Activated T-cell treated with anti-CD3 and anti-CD28 coated beads for 48 hours (primary cell): ENCODE measurements around the gene TEX13D.

Experiments
- DNase-seq: peaks from one replicate; pipeline ENCODE4 v3.0.0-alpha.2; 2020; ENCODE audit warnings: low read depth

TEX13D gene

DNA sequence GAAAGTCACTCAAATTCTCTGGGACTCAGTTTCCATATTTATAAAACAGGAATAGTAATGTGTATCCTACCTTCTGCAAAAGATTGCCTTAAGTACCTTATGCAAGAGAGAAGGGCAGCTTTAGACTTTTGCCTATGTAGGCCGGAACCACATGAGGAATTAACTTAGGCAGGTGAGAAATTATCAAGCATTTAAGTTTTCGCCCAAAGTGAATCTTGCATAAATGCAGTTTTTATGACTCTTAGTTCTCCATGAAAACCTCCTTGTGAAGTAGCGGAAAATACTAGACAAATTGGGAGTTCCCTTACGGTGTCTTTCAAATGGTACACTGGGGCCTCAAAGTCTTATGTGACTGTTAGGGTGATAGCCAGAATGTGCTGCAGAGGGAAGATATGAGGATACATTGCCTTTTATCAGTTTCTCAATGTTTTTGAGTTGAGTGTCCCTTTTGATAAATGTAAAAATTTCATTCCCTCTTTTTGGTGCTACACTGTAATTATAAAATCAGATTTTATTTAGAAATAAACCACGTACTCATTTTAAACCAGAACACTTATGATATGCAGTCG lies 16.5 kb downstream of the TEX13D start:
- no peak for DNase-seq

DNA sequence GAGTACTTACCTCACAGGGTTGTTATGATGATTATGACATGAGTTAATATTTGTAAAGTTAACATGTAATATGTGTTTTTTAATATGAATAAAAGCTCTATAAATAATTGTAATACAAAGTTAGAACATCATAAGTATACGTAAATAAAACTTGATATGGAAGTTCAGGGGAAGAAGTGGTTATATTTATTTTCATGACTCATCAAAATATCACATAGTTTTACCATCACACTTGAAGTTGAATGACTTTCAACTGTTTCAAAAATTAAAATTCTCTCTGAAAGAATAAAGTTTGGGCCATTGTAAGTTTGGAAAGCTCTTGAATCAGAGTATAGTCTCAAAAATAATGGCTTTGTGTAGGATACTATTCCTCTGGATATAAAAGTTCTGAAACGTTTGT lies 22.2 kb downstream of the TEX13D start:
- no peak for DNase-seq

DNA sequence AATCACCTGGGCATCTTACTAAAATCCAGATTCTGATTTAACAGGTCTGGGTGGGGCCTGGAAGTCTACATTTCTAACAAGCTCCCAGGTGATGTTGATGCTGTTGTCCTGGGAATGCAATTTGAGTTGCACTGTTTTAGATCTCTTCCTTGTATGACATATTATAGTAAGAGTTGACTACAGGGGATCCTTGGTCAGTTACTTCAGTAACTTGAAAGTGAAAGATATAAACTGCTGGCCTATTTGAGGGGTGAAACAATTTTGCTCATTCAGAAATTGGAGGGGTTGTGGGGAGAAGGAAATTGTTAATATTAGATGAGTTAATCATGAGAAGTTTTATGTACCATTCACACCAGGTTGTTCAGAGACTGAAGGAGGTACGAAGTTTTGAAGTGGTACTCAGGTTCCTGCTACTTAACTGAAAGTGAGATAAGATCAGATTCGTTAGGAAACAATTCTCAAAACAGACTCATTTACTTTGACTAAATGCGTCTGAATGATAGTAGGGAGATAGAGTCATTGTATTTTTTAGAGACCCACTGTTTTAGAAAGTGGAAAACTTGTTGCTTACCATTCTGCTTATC lies 26.4 kb downstream of the TEX13D start:
- no peak for DNase-seq

DNA sequence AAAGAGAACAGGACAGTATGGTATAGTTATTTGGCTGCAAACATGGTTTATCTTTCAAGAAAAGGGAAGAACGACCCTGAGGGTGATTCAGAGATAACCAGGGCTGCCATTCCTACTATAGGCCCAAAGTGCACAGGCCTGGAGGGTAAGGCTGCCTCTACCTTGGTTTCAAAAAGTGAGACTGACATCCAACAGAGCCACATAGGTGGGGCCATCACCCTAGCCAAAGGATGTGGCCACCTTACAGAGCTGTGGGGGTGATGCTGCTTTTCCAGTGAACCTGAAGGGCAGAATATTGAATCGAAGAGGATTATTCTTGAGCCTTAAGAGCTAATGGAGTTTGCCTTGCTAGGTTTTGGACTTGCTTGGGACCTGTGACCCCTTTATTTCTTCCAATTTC lies 29.6 kb downstream of the TEX13D start:
- no peak for DNase-seq

DNA sequence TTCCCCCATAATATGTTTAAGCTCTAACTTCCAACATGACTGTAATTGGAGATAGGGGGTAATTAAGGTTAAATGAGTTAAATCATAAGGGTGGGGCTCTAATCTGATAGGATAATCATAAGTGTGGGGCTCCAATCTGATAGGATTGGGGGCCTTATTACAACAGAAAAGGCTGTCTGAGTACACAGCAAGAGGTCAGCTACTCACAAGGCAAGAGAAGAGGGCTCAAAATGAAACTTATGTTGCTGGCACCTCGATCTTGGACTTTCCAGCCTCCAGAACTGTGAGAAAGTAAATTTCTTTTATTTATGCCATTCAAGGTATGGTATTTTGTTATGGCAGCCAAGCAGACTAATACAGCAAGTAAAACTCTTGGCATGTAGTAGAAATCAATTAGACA lies 30.3 kb downstream of the TEX13D start:
- no peak for DNase-seq

DNA sequence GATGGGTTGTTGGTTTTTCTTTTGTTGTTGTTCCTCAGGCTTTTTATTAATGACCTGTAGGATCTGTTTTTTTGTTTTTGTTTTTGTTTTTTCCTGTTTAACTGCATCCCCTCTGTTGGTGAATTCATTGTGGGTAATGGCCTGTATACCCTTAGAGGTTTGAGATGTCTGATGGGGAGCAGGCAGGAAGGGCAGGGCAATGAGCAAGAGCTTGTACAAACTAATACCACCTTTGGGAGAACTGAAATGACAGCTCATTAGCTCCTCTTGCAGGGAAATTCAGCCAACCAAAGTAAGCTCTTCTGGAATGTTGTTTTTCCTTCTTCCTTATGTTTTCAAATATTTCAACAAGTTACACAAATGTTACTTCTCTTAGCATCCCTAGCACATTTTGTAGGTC lies 37.3 kb downstream of the TEX13D start:
- DNase-seq = no peak

DNA sequence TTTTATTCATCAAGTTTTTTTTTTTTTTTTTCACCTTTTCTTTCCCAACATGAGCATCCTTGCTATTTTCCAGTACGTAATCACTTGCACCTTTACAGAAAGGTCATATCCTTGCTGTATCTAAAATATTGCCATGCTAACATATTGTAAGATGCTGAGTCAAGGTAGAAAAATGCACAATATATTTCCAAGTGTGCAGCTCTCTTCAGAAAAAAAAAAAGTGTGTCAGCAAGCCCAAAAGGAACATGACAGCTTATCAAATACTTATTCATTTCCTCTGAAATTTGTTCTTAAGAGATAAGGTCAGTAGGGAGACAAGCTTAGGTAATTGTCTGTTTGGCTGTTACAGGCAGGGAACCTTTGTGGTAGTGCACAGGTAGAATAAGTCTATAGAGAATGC lies 40.9 kb downstream of the TEX13D start:
- DNase-seq = no peak

DNA sequence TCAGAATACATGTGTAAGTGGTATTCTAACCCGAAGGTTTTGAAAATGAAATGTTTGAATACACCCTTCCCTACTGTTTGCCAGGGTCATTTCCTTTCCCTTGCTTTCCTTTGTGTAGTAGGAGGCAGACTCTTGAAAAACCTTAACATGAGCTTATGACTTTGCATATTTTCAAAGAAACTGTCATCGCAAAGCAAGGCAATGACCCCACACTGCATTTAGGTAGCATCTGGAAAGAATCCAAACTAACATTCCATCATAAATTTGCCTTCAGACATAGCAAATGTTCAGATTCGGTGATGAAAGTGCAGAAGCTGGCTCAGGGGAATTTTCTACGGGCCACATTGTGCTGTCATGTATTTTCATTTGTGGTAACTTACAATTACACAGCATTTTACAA lies 46.2 kb downstream of the TEX13D start:
- DNase-seq = no peak

DNA sequence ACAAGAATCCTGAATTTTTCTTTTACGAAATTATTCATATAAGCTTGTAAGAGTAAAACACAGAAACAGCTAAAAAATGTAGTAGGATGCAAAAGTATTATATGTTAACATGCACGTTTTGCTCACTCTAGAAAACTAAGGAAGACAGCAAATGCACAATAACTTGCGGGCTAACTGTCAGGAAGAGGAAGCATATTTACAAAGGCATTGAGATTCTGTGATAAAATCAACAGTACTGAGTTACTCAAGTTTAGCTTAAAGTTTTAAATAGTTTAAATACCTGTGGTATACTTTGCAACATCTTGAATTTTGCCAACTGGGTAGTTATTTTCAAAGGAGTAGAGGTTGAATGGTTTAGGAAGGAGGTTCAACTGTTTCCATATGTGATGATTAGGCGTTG lies 50.9 kb downstream of the TEX13D start:
- DNase-seq = no peak

DNA sequence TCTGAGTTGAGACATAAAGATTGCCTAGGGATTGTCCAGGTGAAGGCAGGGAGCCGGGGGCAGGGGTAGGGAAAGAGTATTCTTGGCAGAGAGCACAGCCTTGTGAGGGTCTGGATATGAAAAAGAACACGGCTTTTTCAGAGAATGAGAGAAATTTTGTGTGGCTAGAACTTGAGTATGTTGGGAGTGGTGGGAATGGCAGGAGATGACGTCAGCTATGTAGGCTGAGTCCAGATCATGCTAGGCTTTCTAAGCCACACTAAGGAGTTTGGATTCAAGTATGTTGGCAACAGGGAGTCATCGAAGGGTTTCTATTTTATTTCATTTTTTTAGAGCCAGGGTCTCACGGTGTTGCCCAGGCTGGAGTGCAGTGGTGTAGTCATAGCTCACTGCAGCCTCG lies 53.9 kb downstream of the TEX13D start:
- no peak for DNase-seq
